Smooth muscle cell of the umbilical artery (primary cell): ENCODE data around the gene SEMA6D. TPM values are rescaled to one million over a fixed set of nuclear protein-coding genes. Genes with fewer than 3 reads are reported as not detected.

ENCODE experiments used
- total RNA-seq: library from RNA; depleted of rRNA; stranded (reverse); fragments of >200 nt; gene quantifications from 2 replicates; pipeline ENCODE4 v1.2.3, GENCODE V29; 2014

Gene SEMA6D
- 0.46 and 3.0 TPM in 2 replicates for total RNA-seq

GRCh38 chr15:47717036-47717612, at the start of gene SEMA6D:
TSS of gene SEMA6D (plus strand) at chr15:47717505. CDS start at chr15:47759799, 42,294 bp downstream.

